Astrocyte of the spinal cord (primary cell): Measurements from ENCODE around the gene EEFSEC.

Source experiments
- DNase-seq: peaks from one replicate; pipeline ENCODE4 v3.0.0; 2011; ENCODE audit warnings: low read depth, low spot score
- H3K4me3 ChIP-seq: 2 replicates; pipeline ENCODE4 v1.5.1; 2011; ENCODE audit warnings: low read depth, mild to moderate bottlenecking, low read length, moderate library complexity
- in situ Hi-C: cut with HindIII; loops from 2 replicates; pipeline ENCODE4 v1.10.0; 2017; ENCODE audit warnings: low sequenced_read_pairs
- TF ChIP-seq, protein P1 (sequence below): IDR thresholded peaks from 2 replicates; pipeline ENCODE4 v1.5.1; 2012; ENCODE audit warnings: low read depth, mild to moderate bottlenecking, low read length, inconsistent platforms

EEFSEC gene

DNA sequence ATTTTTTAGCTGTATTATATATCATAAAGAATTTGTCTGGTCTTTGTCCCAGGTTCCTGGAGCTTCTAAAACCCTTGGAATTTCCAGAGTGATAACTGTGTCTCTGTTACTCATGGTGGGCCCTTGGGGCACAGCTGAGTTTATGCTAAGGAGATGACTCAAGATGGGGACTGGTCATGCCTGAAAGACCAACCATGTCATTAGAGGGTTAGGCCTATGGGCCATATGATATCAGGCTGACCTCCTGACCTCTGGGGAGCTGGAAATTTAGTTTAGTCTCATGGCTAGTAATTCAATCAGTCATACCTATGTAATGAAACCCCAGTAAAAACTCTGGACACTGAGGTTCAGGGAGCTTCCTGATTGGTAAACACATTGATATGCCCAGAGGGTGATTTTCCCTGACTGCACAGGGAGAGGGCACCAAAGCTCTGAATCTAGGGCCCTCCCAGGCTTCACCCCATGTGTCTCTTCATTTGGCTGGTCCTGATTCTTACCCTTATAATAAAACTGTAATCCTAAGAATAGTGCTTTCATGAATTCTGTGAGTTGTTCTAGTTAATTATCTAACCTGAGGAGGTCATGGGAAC lies 69.6 kb downstream of the EEFSEC start:
- in situ Hi-C loops = no loop called here
- no peak for DNase-seq
- no peak overlapping the region for H3K4me3 ChIP-seq
- TF ChIP-seq, protein P1, sequence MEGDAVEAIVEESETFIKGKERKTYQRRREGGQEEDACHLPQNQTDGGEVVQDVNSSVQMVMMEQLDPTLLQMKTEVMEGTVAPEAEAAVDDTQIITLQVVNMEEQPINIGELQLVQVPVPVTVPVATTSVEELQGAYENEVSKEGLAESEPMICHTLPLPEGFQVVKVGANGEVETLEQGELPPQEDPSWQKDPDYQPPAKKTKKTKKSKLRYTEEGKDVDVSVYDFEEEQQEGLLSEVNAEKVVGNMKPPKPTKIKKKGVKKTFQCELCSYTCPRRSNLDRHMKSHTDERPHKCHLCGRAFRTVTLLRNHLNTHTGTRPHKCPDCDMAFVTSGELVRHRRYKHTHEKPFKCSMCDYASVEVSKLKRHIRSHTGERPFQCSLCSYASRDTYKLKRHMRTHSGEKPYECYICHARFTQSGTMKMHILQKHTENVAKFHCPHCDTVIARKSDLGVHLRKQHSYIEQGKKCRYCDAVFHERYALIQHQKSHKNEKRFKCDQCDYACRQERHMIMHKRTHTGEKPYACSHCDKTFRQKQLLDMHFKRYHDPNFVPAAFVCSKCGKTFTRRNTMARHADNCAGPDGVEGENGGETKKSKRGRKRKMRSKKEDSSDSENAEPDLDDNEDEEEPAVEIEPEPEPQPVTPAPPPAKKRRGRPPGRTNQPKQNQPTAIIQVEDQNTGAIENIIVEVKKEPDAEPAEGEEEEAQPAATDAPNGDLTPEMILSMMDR = no peak

DNA sequence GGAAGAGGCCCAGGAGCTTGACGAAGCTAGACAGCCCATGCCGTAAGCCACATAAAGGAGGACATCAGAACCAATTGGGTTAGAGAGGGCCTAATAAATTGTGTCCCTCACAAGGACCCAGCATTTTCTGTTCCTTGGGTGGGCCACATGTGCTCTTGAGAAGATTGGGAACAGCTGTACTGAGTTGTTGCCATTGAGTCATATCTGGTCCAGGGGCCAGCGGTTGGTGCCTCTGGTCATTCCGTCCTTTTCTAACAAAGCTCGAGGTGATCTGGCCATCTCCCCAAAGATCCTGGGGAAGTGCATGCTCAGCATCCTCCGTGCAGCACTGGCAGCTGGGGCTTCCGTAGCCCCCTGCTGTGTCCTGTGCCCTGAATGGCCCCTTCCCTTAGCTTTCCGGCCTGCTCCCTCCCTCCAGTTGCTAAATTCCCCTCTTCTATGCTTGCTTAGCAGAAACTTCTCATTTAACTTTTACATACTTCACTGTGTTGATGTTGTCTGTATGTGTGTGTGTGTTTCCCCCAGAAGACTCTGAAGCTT lies 73.0 kb downstream of the EEFSEC start:
- in situ Hi-C loops = no loop called here
- H3K4me3 ChIP-seq = no peak overlapping the region
- TF ChIP-seq, protein P1 = no peak
- DNase-seq = no peak

DNA sequence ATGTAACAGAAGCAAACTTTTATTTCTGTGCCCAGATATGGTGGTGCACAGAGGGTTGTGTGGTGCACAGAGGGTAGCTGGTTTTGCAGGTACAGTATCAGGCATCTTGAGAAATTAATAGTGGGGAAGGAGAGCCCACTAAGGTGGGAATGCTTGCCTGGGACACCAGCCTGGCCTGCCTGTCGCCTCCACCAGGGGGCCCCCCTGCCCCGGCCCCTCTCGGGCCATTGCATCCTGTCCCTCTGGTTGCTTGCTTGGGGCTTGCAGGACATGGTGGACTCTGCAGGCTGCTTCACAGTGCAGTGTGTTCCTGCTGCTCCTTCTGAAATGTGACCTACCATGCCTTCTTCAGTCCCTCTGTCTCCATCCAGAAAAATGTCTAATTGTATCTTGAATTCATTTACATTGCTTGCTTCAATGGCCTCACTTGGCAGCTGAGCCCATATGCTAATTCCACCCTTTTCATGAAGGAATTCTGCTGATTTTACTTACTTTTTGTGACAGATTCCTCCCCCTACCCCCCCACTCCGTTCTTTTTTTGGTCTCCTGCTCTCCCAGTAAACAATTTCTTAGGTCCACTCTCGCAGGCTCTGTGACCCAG lies 73.6 kb downstream of the EEFSEC start:
- in situ Hi-C loops = no loop called here
- no peak overlapping the region for H3K4me3 ChIP-seq
- DNase-seq = peak; percentile 32
- TF ChIP-seq, protein P1 = peak; percentile 94

DNA sequence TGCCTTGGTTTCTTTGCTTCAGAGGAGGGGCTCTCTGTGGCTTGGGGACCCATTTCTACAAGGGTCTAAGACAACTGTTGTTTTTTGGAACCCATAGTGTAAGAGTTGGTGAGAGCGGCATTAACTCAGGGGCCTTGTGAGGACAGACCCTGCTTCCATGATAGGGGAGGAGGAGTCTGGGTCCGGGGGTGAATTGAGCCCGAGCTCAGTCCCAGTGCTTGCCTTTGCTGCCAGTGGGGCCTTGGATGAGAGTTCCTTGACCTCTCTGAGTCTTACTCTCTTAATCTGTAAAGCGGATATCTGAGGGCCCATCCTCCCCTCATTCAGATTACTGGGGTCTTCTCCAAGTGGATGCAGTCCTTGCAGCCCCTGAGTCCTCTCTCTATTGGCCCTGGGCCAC lies 74.2 kb downstream of the EEFSEC start:
- H3K4me3 ChIP-seq = no peak overlapping the region
- no peak for DNase-seq
- TF ChIP-seq, protein P1 = no peak
- in situ Hi-C loops = no loop called here

DNA sequence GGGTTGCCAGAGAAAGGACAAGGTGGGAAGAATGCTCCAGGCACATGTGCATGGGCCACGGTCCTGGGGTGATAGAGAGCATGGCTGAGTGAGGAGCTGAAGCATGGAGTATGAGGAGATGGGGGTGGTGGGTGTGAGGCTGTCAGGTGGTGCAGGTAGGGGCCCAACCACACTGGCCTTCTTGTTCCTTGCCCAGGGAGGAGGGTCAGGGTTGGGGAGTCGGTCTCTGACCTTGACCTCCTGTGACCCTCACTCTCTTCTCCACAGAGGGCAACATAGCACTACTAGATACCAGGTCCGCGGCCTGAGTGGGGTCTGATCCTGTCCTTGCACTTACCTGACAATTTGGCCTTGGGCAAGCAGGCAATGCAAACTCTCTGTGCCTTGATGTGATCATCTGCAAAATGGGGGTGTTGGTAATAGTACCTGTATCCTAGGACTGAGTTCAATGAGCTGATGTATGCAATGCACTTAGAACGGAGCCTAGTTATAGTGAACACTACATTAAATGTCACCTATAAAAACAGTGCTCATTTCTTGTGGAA lies 75.2 kb downstream of the EEFSEC start:
- in situ Hi-C loops = no loop called here
- no peak overlapping the region for H3K4me3 ChIP-seq
- DNase-seq = no peak
- TF ChIP-seq, protein P1 = no peak

DNA sequence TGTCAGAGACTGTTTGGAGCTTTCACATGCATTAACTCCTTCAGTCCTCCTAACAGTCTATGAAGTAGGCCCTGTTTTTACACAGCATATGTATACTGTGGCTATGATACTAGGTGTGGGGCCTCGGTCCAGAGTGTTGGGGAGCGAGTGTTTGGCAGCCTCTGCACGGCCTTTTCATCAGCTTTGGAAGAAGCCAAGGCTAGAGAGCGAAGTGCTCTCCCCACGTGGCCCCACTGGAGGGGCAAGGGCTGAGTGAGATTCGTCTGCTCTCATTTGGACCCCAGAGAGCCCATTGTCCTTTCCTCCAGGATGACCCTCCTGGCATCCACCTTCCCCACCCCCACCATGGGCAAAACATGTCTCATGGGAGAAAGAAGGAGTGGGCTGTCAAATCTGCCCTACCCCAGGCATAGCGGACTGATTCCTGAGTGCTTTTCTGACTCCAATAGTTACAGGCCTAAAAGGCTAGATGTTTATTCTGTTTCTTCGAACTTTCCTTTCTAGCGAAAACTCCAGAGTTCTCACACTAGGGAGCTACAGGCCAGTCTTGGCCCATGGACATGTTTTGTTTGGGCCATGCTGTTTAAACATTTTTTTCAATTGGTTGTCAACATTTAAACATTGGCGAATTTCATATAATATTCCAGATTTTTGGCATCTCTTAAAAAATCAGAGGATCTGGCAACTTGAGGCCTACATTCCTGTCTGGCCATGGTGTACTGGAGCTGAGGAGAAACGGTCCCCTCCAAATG lies 76.0 kb downstream of the EEFSEC start:
- no peak overlapping the region for H3K4me3 ChIP-seq
- no peak for DNase-seq
- in situ Hi-C loops = no loop called here
- TF ChIP-seq, protein P1 = no peak
